IMR-90 (cell line): ENCODE results near the gene EHBP1. TPM values are rescaled to one million over a fixed set of nuclear protein-coding genes. Genes with fewer than 3 reads are reported as not detected.

Experiments used
- ATAC-seq: fragments of 200-7000 bp; cut with Tn5 transposase; 2 replicates; pipeline ENCODE4 v1.9.1; 2020; ENCODE audit warnings: low read depth, mild to moderate bottlenecking, moderate library complexity
- BruUV-seq: library from RNA; stranded (reverse); fragments of 400-500 nt; replicated peaks from 2 replicates; lab custom pipeline; 2021; lab: Mats Ljungman, UMichigan
- CTCF ChIA-PET: fragments of 300-600 bp; formaldehyde crosslinking; extraction: SDS; loops from one replicate; lab custom pipeline; 2021; ENCODE audit warnings: antibody characterized with exemption; lab: Yijun Ruan, JAX
- POLR2A ChIA-PET: fragments of 300-600 bp; sonication (Branson Sonifier 250); formaldehyde crosslinking; loops from one replicate; lab custom pipeline; 2022; ENCODE audit warnings: antibody characterized with exemption; ENCODE audit not compliant: unreplicated experiment; lab: Charles Lee
- DNase-seq: peaks from one replicate; pipeline ENCODE4 v3.0.0; 2013
- H2AFZ ChIP-seq: replicated peaks from 2 replicates; pipeline ENCODE3; 2013; ENCODE audit warnings: low read length, mild to moderate bottlenecking; ENCODE audit not compliant: poor library complexity
- H2AK5ac ChIP-seq: 2 replicates; pipeline ENCODE4 v1.6.1; 2013; ENCODE audit warnings: low read depth, low read length, inconsistent platforms
- H2AK9ac ChIP-seq: replicated peaks from 2 replicates; pipeline ENCODE3; 2013; ENCODE audit warnings: mild to moderate bottlenecking, low read depth, low read length, moderate library complexity; ENCODE audit not compliant: poor library complexity
- H2BK120ac ChIP-seq: 2 replicates; pipeline ENCODE4 v1.6.1; 2013; ENCODE audit warnings: low read depth, low read length, inconsistent platforms
- H2BK15ac ChIP-seq: 3 replicates; pipeline ENCODE4 v1.6.1; 2013; ENCODE audit warnings: low read depth, low read length, inconsistent platforms
- H2BK20ac ChIP-seq: 2 replicates; pipeline ENCODE4 v1.6.1; 2013; ENCODE audit warnings: low read depth, mild to moderate bottlenecking, inconsistent platforms, low read length, moderate library complexity
- H2BK5ac ChIP-seq: 2 replicates; pipeline ENCODE4 v1.6.1; 2013; ENCODE audit warnings: mild to moderate bottlenecking, low read depth, low read length, inconsistent platforms; ENCODE audit not compliant: poor library complexity, severe bottlenecking
- H3K14ac ChIP-seq: replicated peaks from 2 replicates; pipeline ENCODE4 v1.6.1; 2013; ENCODE audit warnings: low read depth, low read length, inconsistent platforms
- H3K18ac ChIP-seq: 2 replicates; pipeline ENCODE4 v1.6.1; 2013; ENCODE audit warnings: low read depth, low read length, control low read depth
- H3K23ac ChIP-seq: 2 replicates; pipeline ENCODE4 v1.6.1; 2013; ENCODE audit warnings: low read depth, low read length, inconsistent platforms
- H3K27ac ChIP-seq: 2 replicates; pipeline ENCODE4 v1.5.1; 2013; ENCODE audit warnings: mild to moderate bottlenecking, control low read depth, low read length; ENCODE audit not compliant: insufficient read depth
- H3K27me3 ChIP-seq: 2 replicates; pipeline ENCODE4 v1.6.1; 2013; ENCODE audit warnings: low read length; ENCODE audit not compliant: control insufficient read depth, insufficient read depth
- H3K36me3 ChIP-seq: 2 replicates; pipeline ENCODE4 v1.6.1; 2013; ENCODE audit warnings: low read length, mixed read lengths; ENCODE audit not compliant: control insufficient read depth, insufficient read depth
- H3K4ac ChIP-seq: 2 replicates; pipeline ENCODE4 v1.6.1; 2013; ENCODE audit warnings: low read depth, low read length, inconsistent platforms
- H3K4me1 ChIP-seq: 2 replicates; pipeline ENCODE4 v1.6.1; 2013; ENCODE audit warnings: low read length, mixed read lengths; ENCODE audit not compliant: control insufficient read depth, insufficient read depth
- H3K4me2 ChIP-seq: 2 replicates; pipeline ENCODE4 v1.6.1; 2013; ENCODE audit warnings: low read depth, mild to moderate bottlenecking, control low read depth, low read length, moderate library complexity
- H3K4me3 ChIP-seq: 2 replicates; pipeline ENCODE4 v1.5.1; 2013; ENCODE audit warnings: low read depth, mild to moderate bottlenecking, control low read depth, low read length, moderate library complexity; ENCODE audit not compliant: insufficient read depth
- H3K56ac ChIP-seq: 2 replicates; pipeline ENCODE4 v1.6.1; 2013; ENCODE audit warnings: low read length, inconsistent platforms; ENCODE audit not compliant: insufficient read depth; ENCODE audit errors: extremely low read depth
- H3K79me1 ChIP-seq, 2 experiments: 2 replicates each; pipeline ENCODE4 v1.6.1; 2013; ENCODE audit warnings: low read length in 2 of 2, inconsistent platforms in 1 of 2, low read depth in 1 of 2
- H3K9ac ChIP-seq: 2 replicates; pipeline ENCODE4 v1.6.1; 2013; ENCODE audit warnings: low read depth, low read length, control low read depth
- H3K9me1 ChIP-seq: 2 replicates; pipeline ENCODE4 v1.6.1; 2013; ENCODE audit warnings: low read length, inconsistent platforms; ENCODE audit not compliant: insufficient read depth
- H3K9me3 ChIP-seq: 2 replicates; pipeline ENCODE4 v1.6.1; 2013; ENCODE audit warnings: low read length; ENCODE audit not compliant: control insufficient read depth, insufficient read depth
- H4K20me1 ChIP-seq: 2 replicates; pipeline ENCODE4 v1.6.1; 2013; ENCODE audit warnings: low read length, inconsistent platforms; ENCODE audit not compliant: insufficient read depth
- H4K5ac ChIP-seq: 2 replicates; pipeline ENCODE4 v1.6.1; 2013; ENCODE audit warnings: mild to moderate bottlenecking, low read depth, low read length, control low read depth
- H4K8ac ChIP-seq, 2 experiments: 2 replicates each; pipeline ENCODE4 v1.6.1; 2013; ENCODE audit warnings: low read depth in 2 of 2, low read length in 2 of 2, control low read depth in 1 of 2, inconsistent platforms in 1 of 2
- H4K91ac ChIP-seq: 2 replicates; pipeline ENCODE4 v1.6.1; 2013; ENCODE audit warnings: low read depth, low read length, inconsistent platforms; ENCODE audit not compliant: insufficient read depth
- BHLHE40 ChIP-seq: fragments of 150-350 bp; IDR thresholded peaks from 2 replicates; pipeline ENCODE4 v1.6.1; 2016; ENCODE audit warnings: mild to moderate bottlenecking, low read depth, low read length
- CEBPB ChIP-seq: IDR thresholded peaks from 2 replicates; pipeline ENCODE4 v1.6.1; 2012; ENCODE audit warnings: low read depth, low read length, improper control_type of control experiment
- CHD1 ChIP-seq: IDR thresholded peaks from 2 replicates; pipeline ENCODE4 v1.6.1; 2012; ENCODE audit warnings: low read depth, low read length, improper control_type of control experiment
- FOS ChIP-seq: fragments of 150-350 bp; IDR thresholded peaks from 2 replicates; pipeline ENCODE4 v1.6.1; 2016; ENCODE audit warnings: low read depth, low read length
- MAFK ChIP-seq: IDR thresholded peaks from 2 replicates; pipeline ENCODE4 v1.6.1; 2012; ENCODE audit warnings: low read depth, low read length, improper control_type of control experiment
- MAZ ChIP-seq: IDR thresholded peaks from 2 replicates; pipeline ENCODE4 v1.6.1; 2012; ENCODE audit warnings: low read depth, mild to moderate bottlenecking, low read length, improper control_type of control experiment, moderate library complexity, borderline replicate concordance
- MXI1 ChIP-seq: IDR thresholded peaks from 2 replicates; pipeline ENCODE4 v1.6.1; 2012; ENCODE audit warnings: low read depth, mild to moderate bottlenecking, low read length, moderate library complexity, borderline replicate concordance
- NFE2L2 ChIP-seq: fragments of 150-350 bp; IDR thresholded peaks from 2 replicates; pipeline ENCODE4 v1.6.1; 2016; ENCODE audit warnings: low read depth, mild to moderate bottlenecking, low read length
- RAD21 ChIP-seq: IDR thresholded peaks from 2 replicates; pipeline ENCODE4 v1.6.1; 2012; ENCODE audit warnings: low read length, improper control_type of control experiment
- RCOR1 ChIP-seq: IDR thresholded peaks from 2 replicates; pipeline ENCODE4 v1.6.1; 2012; ENCODE audit warnings: mild to moderate bottlenecking, low read length, improper control_type of control experiment; ENCODE audit not compliant: insufficient replicate concordance
- RFX5 ChIP-seq: IDR thresholded peaks from 2 replicates; pipeline ENCODE4 v1.8.0; 2012; ENCODE audit warnings: low read depth, mild to moderate bottlenecking, low read length, moderate library complexity
- SMC3 ChIP-seq: fragments of 150-350 bp; IDR thresholded peaks from 2 replicates; pipeline ENCODE4 v1.6.1; 2016; ENCODE audit warnings: low read depth, mild to moderate bottlenecking, antibody characterized with exemption, low read length, moderate library complexity
- WGBS, 2 experiments: methylation state at CpG; one replicate each; pipeline versions ENCODE4 v1.1.5 to v1.1.7; 2013; ENCODE audit warnings: missing lambda C conversion rate in 2 of 2; ENCODE audit not compliant: insufficient read length in 1 of 2; ENCODE audit errors: extremely low coverage in 2 of 2; 5-methylcytosine and 5-hydroxymethylcytosine counted together
- dilution Hi-C: fragments of 300-500 bp; cut with HindIII; formaldehyde crosslinking; loops from one replicate; pipeline ENCODE4 v1.14.3; 2018; ENCODE audit warnings: low sequenced_read_pairs; ENCODE audit not compliant: unreplicated experiment
- in situ Hi-C: fragments of 300-500 bp; cut with MboI; formaldehyde crosslinking; loops from 3 replicates; pipeline ENCODE4 v1.14.3; 2019; ENCODE audit warnings: low sequenced_read_pairs, inconsistent platforms, mixed read lengths
- intact Hi-C: fragments of 100-400 bp; cut with micrococcal nuclease; formaldehyde crosslinking; loops from 2 replicates; pipeline ENCODE4 v1.10.0; 2022
- polyA plus RNA-seq, 3 experiments: library from polyadenylated mRNA; depleted of rRNA; stranded (reverse); fragments of >200 nt; gene quantifications; 2 replicates each; pipeline ENCODE4 v1.2.3, GENCODE V29; 2012; ENCODE audit warnings: low replicate concordance in 1 of 3
- total RNA-seq: library from RNA; depleted of rRNA; stranded (reverse); fragments of >200 nt; gene quantifications from 2 replicates; pipeline ENCODE4 v1.2.3, GENCODE V29; 2012
- TF ChIP-seq, protein P1 (sequence below): fragments of 150-350 bp; IDR thresholded peaks from 2 replicates; pipeline ENCODE4 v1.6.1; 2017; ENCODE audit warnings: mild to moderate bottlenecking, antibody characterized with exemption, low read length, low read depth
- TF ChIP-seq, protein P2 (sequence below): conservative IDR thresholded peaks from 2 replicates; pipeline ENCODE4 v1.5.1; 2012; ENCODE audit warnings: mild to moderate bottlenecking, low read depth, low read length, improper control_type of control experiment

The EHBP1 gene
- total and polyA plus RNA-seq, 2 of the 4 experiments (the other 2 are of a cell fraction): 28.3 to 44.4 TPM

DNA sequence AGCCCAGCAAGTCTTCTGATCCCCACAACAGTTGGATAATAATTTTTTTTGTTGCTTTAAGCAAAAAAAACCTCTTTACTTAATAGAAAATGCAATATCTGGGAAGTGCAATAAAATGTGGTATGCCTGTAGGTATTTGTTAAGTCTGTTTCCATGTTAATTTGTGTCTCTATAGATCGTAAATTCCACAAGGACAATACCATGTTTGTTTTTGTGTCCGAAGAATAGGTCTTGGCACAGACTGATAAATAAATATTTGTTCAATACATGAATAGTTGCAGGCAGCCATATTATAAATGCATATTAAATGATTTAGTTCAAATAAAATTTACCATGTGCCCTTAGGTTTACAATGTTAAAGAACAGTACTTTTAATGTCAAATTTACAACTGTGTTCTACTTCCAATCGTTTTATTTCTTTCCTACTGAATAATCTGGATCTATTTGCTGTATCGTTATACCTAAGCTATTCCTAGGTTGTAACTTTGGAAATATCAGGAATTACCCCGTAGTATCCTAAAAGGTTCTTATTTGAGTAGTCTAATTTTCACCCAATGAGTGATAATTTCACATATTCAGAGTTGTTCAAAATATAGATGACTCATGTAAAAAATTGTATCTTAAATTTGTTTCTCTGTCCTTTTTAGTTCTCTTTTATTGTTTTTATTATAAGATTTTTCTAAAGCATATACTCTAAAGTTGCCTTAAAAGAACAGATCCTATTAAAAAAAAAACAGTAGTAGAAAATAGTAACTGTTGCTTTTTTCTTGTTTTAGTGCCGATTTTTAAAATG lies 151.8 kb downstream of the EHBP1 start:
- Histone ChIP-seq H3K18ac (no peak overlapping the region), H4K8ac (no peak overlapping the region), H3K4me1 (no peaks in the 10 kb centered on the region), H4K20me1 (no peaks in the 10 kb centered on the region), H3K27me3 (no peaks in the 10 kb centered on the region), H2BK20ac (no peak overlapping the region), H3K9ac (no peak overlapping the region), H3K9me1 (peaks cover 6% of the 10 kb centered on the region; the same call in 1 of the 2 replicates), H3K4me2 (no peak overlapping the region), H3K36me3 (peaks cover 14% of the 10 kb centered on the region), H2AK5ac (no peak overlapping the region), H3K27ac (no peak overlapping the region), H2BK15ac (no peak overlapping the region), H4K91ac (no peak overlapping the region), H2AK9ac (no peak overlapping the region), H3K56ac (no peak overlapping the region), H3K4me3 (no peak overlapping the region), H2AFZ (no peak overlapping the region), H3K9me3 (peaks cover 3% of the 10 kb centered on the region; the same call in 1 of the 2 replicates), H3K4ac (no peak overlapping the region), H3K14ac (no peak overlapping the region), H3K23ac (no peak overlapping the region), H4K5ac (no peak overlapping the region), H3K79me1 (no peaks in the 10 kb centered on the region; a peak in 1 of 4 replicates), H2BK5ac (no peak overlapping the region), H2BK120ac (no peak overlapping the region)
- POLR2A ChIA-PET: no interaction called here
- ATAC-seq (no peak), DNase-seq (no peak)
- CTCF ChIA-PET: no interaction called here
- dilution Hi-C loops: no loop called here
- TF ChIP-seq MXI1 (no peak), MAZ (no peak), BHLHE40 (no peak), RFX5 (no peak), NFE2L2 (no peak), RAD21 (no peak), MAFK (no peak), RCOR1 (no peak), CEBPB (no peak), CHD1 (no peak), FOS (no peak), SMC3 (no peak)
- TF ChIP-seq, protein P1, sequence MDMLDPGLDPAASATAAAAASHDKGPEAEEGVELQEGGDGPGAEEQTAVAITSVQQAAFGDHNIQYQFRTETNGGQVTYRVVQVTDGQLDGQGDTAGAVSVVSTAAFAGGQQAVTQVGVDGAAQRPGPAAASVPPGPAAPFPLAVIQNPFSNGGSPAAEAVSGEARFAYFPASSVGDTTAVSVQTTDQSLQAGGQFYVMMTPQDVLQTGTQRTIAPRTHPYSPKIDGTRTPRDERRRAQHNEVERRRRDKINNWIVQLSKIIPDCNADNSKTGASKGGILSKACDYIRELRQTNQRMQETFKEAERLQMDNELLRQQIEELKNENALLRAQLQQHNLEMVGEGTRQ: no peak
- TF ChIP-seq, protein P2, sequence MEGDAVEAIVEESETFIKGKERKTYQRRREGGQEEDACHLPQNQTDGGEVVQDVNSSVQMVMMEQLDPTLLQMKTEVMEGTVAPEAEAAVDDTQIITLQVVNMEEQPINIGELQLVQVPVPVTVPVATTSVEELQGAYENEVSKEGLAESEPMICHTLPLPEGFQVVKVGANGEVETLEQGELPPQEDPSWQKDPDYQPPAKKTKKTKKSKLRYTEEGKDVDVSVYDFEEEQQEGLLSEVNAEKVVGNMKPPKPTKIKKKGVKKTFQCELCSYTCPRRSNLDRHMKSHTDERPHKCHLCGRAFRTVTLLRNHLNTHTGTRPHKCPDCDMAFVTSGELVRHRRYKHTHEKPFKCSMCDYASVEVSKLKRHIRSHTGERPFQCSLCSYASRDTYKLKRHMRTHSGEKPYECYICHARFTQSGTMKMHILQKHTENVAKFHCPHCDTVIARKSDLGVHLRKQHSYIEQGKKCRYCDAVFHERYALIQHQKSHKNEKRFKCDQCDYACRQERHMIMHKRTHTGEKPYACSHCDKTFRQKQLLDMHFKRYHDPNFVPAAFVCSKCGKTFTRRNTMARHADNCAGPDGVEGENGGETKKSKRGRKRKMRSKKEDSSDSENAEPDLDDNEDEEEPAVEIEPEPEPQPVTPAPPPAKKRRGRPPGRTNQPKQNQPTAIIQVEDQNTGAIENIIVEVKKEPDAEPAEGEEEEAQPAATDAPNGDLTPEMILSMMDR: no peak
- in situ Hi-C loops: no loop called here
- no TSS peak for BruUV-seq
- intact Hi-C loops: no loop called here
- WGBS, 2 experiments: no CpG with 5 or more reads among the region's 6 CpGs
